B cell (primary cell): ENCODE measurements around the gene BORCS8.

ENCODE experiments used
- CTCF ChIP-seq: fragments of 200-600 bp; IDR thresholded peaks from one replicate; pipeline ENCODE4 v1.8.0; 2022; ENCODE audit warnings: antibody characterized with exemption, mild to moderate bottlenecking
- EZH2 ChIP-seq: IDR thresholded peaks from 2 replicates; pipeline ENCODE4 v1.6.1; 2012; ENCODE audit warnings: borderline replicate concordance, low read depth, mild to moderate bottlenecking, moderate library complexity, low read length; ENCODE audit not compliant: insufficient read depth, poor library complexity, severe bottlenecking

GRCh38 chr19:19134687-19135158 lies 57.2 kb downstream of the BORCS8 start:
- TF ChIP-seq CTCF (no peak), EZH2 (no peak)
